Measurements from ENCODE around the gene MBP. TPM values are rescaled to one million over a fixed set of nuclear protein-coding genes. Genes with fewer than 3 reads are reported as not detected.

The MBP gene
- total RNA-seq, 4 donors from 2014 or later, result 45.0 to 60.0 (median 51.9) TPM

GRCh38 chr18:77071711-77072292, 60.8 kb downstream of the MBP start:
- peak in 1 of 2 donors; percentile 85 for DNase-seq (ENCODE audit: low spot score in 2 of 2)
- 33 to 41% methylated on average over 10 of the region's 10 CpGs for WGBS, 2 donors
- intact Hi-C loops (cut with DNase I; ENCODE audit: low total_unique reads), result no loop called here

GRCh38 chr18:77071061-77071460, 61.5 kb downstream of the MBP start:
- no peak for TF ChIP-seq CTCF (IDR thresholded peaks at IDR 0.05)
- TF ChIP-seq POLR2A (IDR thresholded peaks at IDR 0.05), result no peak
- intact Hi-C loops (cut with DNase I; ENCODE audit: low total_unique reads), result no loop called here
- 52 to 60% methylated on average over 2 of the region's 2 CpGs for WGBS, 2 donors

More at GRCh38 chr18:77071711-77072292, 60.8 kb downstream of the MBP start:
- TF ChIP-seq POLR2A (IDR thresholded peaks at IDR 0.05), result no peak
- no peak for TF ChIP-seq CTCF (IDR thresholded peaks at IDR 0.05)
- no peak overlapping the region for H3K4me3 ChIP-seq (ENCODE audit: low read depth, poor library complexity, severe bottlenecking)

GRCh38 chr18:77070627-77071026, 62.0 kb downstream of the MBP start:
- 79% methylated on average over 16 of the region's 16 CpGs for WGBS, 2 donors
- TF ChIP-seq POLR2A (IDR thresholded peaks at IDR 0.05), result no peak
- TF ChIP-seq CTCF (IDR thresholded peaks at IDR 0.05), result no peak
- intact Hi-C loops (cut with DNase I; ENCODE audit: low total_unique reads), result no loop called here
- no peak overlapping the region for H3K4me3 ChIP-seq (ENCODE audit: low read depth, poor library complexity, severe bottlenecking)
- peak in 1 of 2 donors; percentile 72 for DNase-seq (ENCODE audit: low spot score in 2 of 2)

More at GRCh38 chr18:77071061-77071460, 61.5 kb downstream of the MBP start:
- DNase-seq (ENCODE audit: low spot score in 2 of 2), result peak in 1 of 2 donors; percentile 10
- H3K4me3 ChIP-seq (ENCODE audit: low read depth, poor library complexity, severe bottlenecking), result no peak overlapping the region

GRCh38 chr18:77069931-77070330, 62.7 kb downstream of the MBP start:
- no peak overlapping the region for H3K4me3 ChIP-seq (ENCODE audit: low read depth, poor library complexity, severe bottlenecking)
- TF ChIP-seq CTCF (IDR thresholded peaks at IDR 0.05) (no peak), POLR2A (IDR thresholded peaks at IDR 0.05) (no peak)
- DNase-seq (ENCODE audit: low spot score in 2 of 2), result peak in 1 of 2 donors; percentile 36
- intact Hi-C loops (cut with DNase I; ENCODE audit: low total_unique reads), result no loop called here
- WGBS, 2 donors, result 69 to 71% methylated on average over 13 of the region's 13 CpGs

GRCh38 chr18:77069482-77069881, 63.1 kb downstream of the MBP start:
- intact Hi-C loops (cut with DNase I; ENCODE audit: low total_unique reads), result no loop called here
- WGBS, 2 donors, result 91 to 94% methylated on average over 14 of the region's 14 CpGs
- TF ChIP-seq POLR2A (IDR thresholded peaks at IDR 0.05) (no peak), CTCF (IDR thresholded peaks at IDR 0.05) (no peak)
- peak in 1 of 2 donors; percentile 80 for DNase-seq (ENCODE audit: low spot score in 2 of 2)
- H3K4me3 ChIP-seq (ENCODE audit: low read depth, poor library complexity, severe bottlenecking), result no peak overlapping the region

Measured in lower leg skin (tissue), 4 donors.